SK-N-SH treated with all-trans-retinoic acid at 6 μM for 48 hours (cell line): ENCODE measurements around the gene KRTAP2-3.

Source experiments
- ATAC-seq: fragments of 200-7000 bp; cut with Tn5 transposase; 3 replicates; pipeline ENCODE4 v1.9.1; 2020; ENCODE audit warnings: mild to moderate bottlenecking, moderate library complexity
- ARNTL ChIP-seq: fragments of 450-650 bp; formaldehyde crosslinking; IDR thresholded peaks from 2 replicates; pipeline ENCODE4 v1.5.0; 2020; ENCODE audit warnings: low read depth, mild to moderate bottlenecking, moderate library complexity, borderline replicate concordance
- BACH2 ChIP-seq: fragments of 250-450 bp; sonication (Bioruptor Pico); IDR thresholded peaks from 2 replicates; pipeline ENCODE4 v1.9.0; 2021; ENCODE audit warnings: mild to moderate bottlenecking, borderline replicate concordance
- CSDC2 ChIP-seq: fragments of 250-450 bp; sonication (Bioruptor Pico); IDR thresholded peaks from 2 replicates; pipeline ENCODE4 v1.5.0; 2020; ENCODE audit warnings: mild to moderate bottlenecking, moderate library complexity
- ESRRG ChIP-seq: fragments of 250-450 bp; sonication (Bioruptor Pico); IDR thresholded peaks from 2 replicates; pipeline ENCODE4 v1.6.1; 2021; ENCODE audit warnings: mild to moderate bottlenecking
- GLIS3 ChIP-seq: fragments of 250-450 bp; sonication (Bioruptor Pico); IDR thresholded peaks from 2 replicates; pipeline ENCODE4 v1.5.0; 2020; ENCODE audit warnings: mild to moderate bottlenecking, moderate library complexity
- ISL1 ChIP-seq: fragments of 250-450 bp; sonication (Bioruptor Pico); IDR thresholded peaks from 2 replicates; pipeline ENCODE4 v2.1.2; 2022; ENCODE audit warnings: mild to moderate bottlenecking, moderate library complexity
- OSR1 ChIP-seq: fragments of 250-450 bp; sonication (Bioruptor Pico); IDR thresholded peaks from 2 replicates; pipeline ENCODE4 v1.8.0; 2022; ENCODE audit warnings: moderate library complexity, mild to moderate bottlenecking, inconsistent platforms
- POU6F1 ChIP-seq: fragments of 250-450 bp; sonication (Bioruptor Pico); IDR thresholded peaks from 2 replicates; pipeline ENCODE4 v1.8.0; 2021; ENCODE audit warnings: low read depth, mild to moderate bottlenecking, moderate library complexity, borderline replicate concordance
- PPARA ChIP-seq: fragments of 250-450 bp; sonication (Bioruptor Pico); IDR thresholded peaks from 2 replicates; pipeline ENCODE4 v1.5.0; 2020; ENCODE audit warnings: mild to moderate bottlenecking, borderline replicate concordance
- SNAI2 ChIP-seq: fragments of 250-450 bp; sonication (Bioruptor Pico); IDR thresholded peaks from 2 replicates; pipeline ENCODE4 v1.5.0; 2020; ENCODE audit warnings: mild to moderate bottlenecking, moderate library complexity
- TCF4 ChIP-seq: fragments of 250-450 bp; sonication (Bioruptor Pico); IDR thresholded peaks from 2 replicates; pipeline ENCODE4 v1.8.0; 2021; ENCODE audit warnings: mild to moderate bottlenecking, moderate library complexity, borderline replicate concordance
- TOX ChIP-seq: fragments of 250-450 bp; sonication (Bioruptor Pico); IDR thresholded peaks from 2 replicates; pipeline ENCODE4 v1.8.0; 2021; ENCODE audit warnings: mild to moderate bottlenecking, moderate library complexity, borderline replicate concordance
- ZC3H10 ChIP-seq: fragments of 250-450 bp; sonication (Bioruptor Pico); IDR thresholded peaks from 2 replicates; pipeline ENCODE4 v1.5.1; 2021; ENCODE audit warnings: mild to moderate bottlenecking, moderate library complexity
- ZFP3 ChIP-seq: fragments of 250-450 bp; sonication (Bioruptor Pico); IDR thresholded peaks from 2 replicates; pipeline ENCODE4 v1.5.0; 2020; ENCODE audit warnings: mild to moderate bottlenecking, moderate library complexity
- ZFP30 ChIP-seq: fragments of 450-650 bp; formaldehyde crosslinking; IDR thresholded peaks from 2 replicates; pipeline ENCODE4 v1.5.0; 2022; ENCODE audit warnings: mild to moderate bottlenecking, moderate library complexity
- ZNF565 ChIP-seq: fragments of 450-650 bp; formaldehyde crosslinking; conservative IDR thresholded peaks from 2 replicates; pipeline ENCODE4 v1.5.0; 2020; ENCODE audit warnings: low read depth, mild to moderate bottlenecking, moderate library complexity
- ZNF70 ChIP-seq: fragments of 450-650 bp; formaldehyde crosslinking; IDR thresholded peaks from 2 replicates; pipeline ENCODE4 v1.5.0; 2020; ENCODE audit warnings: mild to moderate bottlenecking, moderate library complexity
- ZNF8 ChIP-seq: fragments of 450-650 bp; formaldehyde crosslinking; IDR thresholded peaks from 2 replicates; pipeline ENCODE4 v1.5.0; 2020; ENCODE audit warnings: mild to moderate bottlenecking, moderate library complexity
- TF ChIP-seq, protein P1 (sequence below): fragments of 250-450 bp; sonication (Bioruptor Pico); IDR thresholded peaks from 2 replicates; pipeline ENCODE4 v1.8.0; 2020; ENCODE audit warnings: mild to moderate bottlenecking, moderate library complexity, borderline replicate concordance
- TF ChIP-seq, protein P2 (sequence below): fragments of 250-450 bp; sonication (Bioruptor Pico); IDR thresholded peaks from 2 replicates; pipeline ENCODE4 v1.5.0; 2020; ENCODE audit warnings: mild to moderate bottlenecking, moderate library complexity
- TF ChIP-seq, protein P3 (sequence below): fragments of 250-450 bp; sonication (Bioruptor Pico); IDR thresholded peaks from 2 replicates; pipeline ENCODE4 v1.5.1; 2021; ENCODE audit warnings: mild to moderate bottlenecking, moderate library complexity

The KRTAP2-3 gene

GRCh38 chr17:41082626-41083025 is 22.7 kb upstream of the KRTAP2-3 start (continued):
- TF ChIP-seq ZNF70 (CRISPR knock-in tag) = no peak
- TF ChIP-seq CSDC2 (CRISPR knock-in tag) = no peak
- TF ChIP-seq ZNF8 (CRISPR knock-in tag) = no peak

- TF ChIP-seq CSDC2 (CRISPR knock-in tag) (no peak), ZNF565 (CRISPR knock-in tag) (no peak), TCF4 (no peak), ZNF70 (CRISPR knock-in tag) (no peak), OSR1 (no peak), BACH2 (CRISPR knock-in tag) (no peak), GLIS3 (CRISPR knock-in tag) (no peak), ZFP3 (CRISPR knock-in tag) (no peak), POU6F1 (no peak), ZFP30 (CRISPR knock-in tag) (no peak), ESRRG (CRISPR knock-in tag) (no peak), PPARA (CRISPR knock-in tag) (no peak), ZC3H10 (CRISPR knock-in tag) (no peak), TOX (CRISPR knock-in tag) (no peak)
- TF ChIP-seq, protein P1, sequence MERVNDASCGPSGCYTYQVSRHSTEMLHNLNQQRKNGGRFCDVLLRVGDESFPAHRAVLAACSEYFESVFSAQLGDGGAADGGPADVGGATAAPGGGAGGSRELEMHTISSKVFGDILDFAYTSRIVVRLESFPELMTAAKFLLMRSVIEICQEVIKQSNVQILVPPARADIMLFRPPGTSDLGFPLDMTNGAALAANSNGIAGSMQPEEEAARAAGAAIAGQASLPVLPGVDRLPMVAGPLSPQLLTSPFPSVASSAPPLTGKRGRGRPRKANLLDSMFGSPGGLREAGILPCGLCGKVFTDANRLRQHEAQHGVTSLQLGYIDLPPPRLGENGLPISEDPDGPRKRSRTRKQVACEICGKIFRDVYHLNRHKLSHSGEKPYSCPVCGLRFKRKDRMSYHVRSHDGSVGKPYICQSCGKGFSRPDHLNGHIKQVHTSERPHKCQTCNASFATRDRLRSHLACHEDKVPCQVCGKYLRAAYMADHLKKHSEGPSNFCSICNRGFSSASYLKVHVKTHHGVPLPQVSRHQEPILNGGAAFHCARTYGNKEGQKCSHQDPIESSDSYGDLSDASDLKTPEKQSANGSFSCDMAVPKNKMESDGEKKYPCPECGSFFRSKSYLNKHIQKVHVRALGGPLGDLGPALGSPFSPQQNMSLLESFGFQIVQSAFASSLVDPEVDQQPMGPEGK = no peak
- TF ChIP-seq, protein P2, sequence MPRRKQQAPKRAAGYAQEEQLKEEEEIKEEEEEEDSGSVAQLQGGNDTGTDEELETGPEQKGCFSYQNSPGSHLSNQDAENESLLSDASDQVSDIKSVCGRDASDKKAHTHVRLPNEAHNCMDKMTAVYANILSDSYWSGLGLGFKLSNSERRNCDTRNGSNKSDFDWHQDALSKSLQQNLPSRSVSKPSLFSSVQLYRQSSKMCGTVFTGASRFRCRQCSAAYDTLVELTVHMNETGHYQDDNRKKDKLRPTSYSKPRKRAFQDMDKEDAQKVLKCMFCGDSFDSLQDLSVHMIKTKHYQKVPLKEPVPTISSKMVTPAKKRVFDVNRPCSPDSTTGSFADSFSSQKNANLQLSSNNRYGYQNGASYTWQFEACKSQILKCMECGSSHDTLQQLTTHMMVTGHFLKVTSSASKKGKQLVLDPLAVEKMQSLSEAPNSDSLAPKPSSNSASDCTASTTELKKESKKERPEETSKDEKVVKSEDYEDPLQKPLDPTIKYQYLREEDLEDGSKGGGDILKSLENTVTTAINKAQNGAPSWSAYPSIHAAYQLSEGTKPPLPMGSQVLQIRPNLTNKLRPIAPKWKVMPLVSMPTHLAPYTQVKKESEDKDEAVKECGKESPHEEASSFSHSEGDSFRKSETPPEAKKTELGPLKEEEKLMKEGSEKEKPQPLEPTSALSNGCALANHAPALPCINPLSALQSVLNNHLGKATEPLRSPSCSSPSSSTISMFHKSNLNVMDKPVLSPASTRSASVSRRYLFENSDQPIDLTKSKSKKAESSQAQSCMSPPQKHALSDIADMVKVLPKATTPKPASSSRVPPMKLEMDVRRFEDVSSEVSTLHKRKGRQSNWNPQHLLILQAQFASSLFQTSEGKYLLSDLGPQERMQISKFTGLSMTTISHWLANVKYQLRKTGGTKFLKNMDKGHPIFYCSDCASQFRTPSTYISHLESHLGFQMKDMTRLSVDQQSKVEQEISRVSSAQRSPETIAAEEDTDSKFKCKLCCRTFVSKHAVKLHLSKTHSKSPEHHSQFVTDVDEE (CRISPR knock-in tag) = no peak
- TF ChIP-seq, protein P3, sequence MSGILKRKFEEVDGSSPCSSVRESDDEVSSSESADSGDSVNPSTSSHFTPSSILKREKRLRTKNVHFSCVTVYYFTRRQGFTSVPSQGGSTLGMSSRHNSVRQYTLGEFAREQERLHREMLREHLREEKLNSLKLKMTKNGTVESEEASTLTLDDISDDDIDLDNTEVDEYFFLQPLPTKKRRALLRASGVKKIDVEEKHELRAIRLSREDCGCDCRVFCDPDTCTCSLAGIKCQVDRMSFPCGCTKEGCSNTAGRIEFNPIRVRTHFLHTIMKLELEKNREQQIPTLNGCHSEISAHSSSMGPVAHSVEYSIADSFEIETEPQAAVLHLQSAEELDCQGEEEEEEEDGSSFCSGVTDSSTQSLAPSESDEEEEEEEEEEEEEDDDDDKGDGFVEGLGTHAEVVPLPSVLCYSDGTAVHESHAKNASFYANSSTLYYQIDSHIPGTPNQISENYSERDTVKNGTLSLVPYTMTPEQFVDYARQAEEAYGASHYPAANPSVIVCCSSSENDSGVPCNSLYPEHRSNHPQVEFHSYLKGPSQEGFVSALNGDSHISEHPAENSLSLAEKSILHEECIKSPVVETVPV (CRISPR knock-in tag) = no peak
- TF ChIP-seq, all 23 proteins: peak for 0
- no peak for ATAC-seq
These were observed 16.9 kb upstream of the KRTAP2-3 start for GRCh38 chr17:41076788-41077187.

- no peak for TF ChIP-seq ZFP30 (CRISPR knock-in tag)
- no peak for TF ChIP-seq PPARA (CRISPR knock-in tag)
- TF ChIP-seq ZFP3 (CRISPR knock-in tag) = no peak
- no peak for TF ChIP-seq ARNTL (CRISPR knock-in tag)
- TF ChIP-seq, protein P1 = no peak
- no peak for TF ChIP-seq ESRRG (CRISPR knock-in tag)
- no peak for TF ChIP-seq TCF4
- TF ChIP-seq SNAI2 = no peak
- TF ChIP-seq CSDC2 (CRISPR knock-in tag) = no peak
- TF ChIP-seq TOX (CRISPR knock-in tag) = no peak
- TF ChIP-seq ZNF8 (CRISPR knock-in tag) = no peak
- TF ChIP-seq GLIS3 (CRISPR knock-in tag) = no peak
- TF ChIP-seq ISL1 (CRISPR knock-in tag) = no peak
- ATAC-seq = no peak
These were observed 13.8 kb upstream of the KRTAP2-3 start for GRCh38 chr17:41073676-41074075.
